GM18526 (cell line): Measurements from ENCODE around the gene CCR5AS.

Source experiments
- POLR2A ChIP-seq: IDR thresholded peaks from 3 replicates; pipeline ENCODE4 v1.6.1; 2011; ENCODE audit not compliant: insufficient read length; ENCODE audit errors: extremely low read depth

Gene CCR5AS

DNA sequence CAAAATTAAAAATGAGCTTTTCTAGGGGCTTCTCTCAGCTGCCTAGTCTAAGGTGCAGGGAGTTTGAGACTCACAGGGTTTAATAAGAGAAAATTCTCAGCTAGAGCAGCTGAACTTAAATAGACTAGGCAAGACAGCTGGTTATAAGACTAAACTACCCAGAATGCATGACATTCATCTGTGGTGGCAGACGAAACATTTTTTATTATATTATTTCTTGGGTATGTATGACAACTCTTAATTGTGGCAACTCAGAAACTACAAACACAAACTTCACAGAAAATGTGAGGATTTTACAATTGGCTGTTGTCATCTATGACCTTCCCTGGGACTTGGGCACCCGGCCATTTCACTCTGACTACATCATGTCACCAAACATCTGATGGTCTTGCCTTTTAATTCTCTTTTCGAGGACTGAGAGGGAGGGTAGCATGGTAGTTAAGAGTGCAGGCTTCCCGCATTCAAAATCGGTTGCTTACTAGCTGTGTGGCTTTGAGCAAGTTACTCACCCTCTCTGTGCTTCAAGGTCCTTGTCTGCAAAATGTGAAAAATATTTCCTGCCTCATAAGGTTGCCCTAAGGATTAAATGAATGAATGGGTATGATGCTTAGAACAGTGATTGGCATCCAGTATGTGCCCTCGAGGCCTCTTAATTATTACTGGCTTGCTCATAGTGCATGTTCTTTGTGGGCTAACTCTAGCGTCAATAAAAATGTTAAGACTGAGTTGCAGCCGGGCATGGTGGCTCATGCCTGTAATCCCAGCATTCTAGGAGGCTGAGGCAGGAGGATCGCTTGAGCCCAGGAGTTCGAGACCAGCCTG is 35.1 kb downstream of the CCR5AS start:
- no peak for TF ChIP-seq POLR2A

DNA sequence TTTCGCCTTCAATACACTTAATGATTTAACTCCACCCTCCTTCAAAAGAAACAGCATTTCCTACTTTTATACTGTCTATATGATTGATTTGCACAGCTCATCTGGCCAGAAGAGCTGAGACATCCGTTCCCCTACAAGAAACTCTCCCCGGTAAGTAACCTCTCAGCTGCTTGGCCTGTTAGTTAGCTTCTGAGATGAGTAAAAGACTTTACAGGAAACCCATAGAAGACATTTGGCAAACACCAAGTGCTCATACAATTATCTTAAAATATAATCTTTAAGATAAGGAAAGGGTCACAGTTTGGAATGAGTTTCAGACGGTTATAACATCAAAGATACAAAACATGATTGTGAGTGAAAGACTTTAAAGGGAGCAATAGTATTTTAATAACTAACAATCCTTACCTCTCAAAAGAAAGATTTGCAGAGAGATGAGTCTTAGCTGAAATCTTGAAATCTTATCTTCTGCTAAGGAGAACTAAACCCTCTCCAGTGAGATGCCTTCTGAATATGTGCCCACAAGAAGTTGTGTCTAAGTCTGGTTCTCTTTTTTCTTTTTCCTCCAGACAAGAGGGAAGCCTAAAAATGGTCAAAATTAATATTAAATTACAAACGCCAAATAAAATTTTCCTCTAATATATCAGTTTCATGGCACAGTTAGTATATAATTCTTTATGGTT is 35.9 kb downstream of the CCR5AS start, which contains the start of gene CCR5:
TSS of gene CCR5 (plus strand) at position 108 of the 680 bp plus-strand sequence. CDS start 1,957 bp downstream, outside the sequence.
- TF ChIP-seq POLR2A, result no peak

DNA sequence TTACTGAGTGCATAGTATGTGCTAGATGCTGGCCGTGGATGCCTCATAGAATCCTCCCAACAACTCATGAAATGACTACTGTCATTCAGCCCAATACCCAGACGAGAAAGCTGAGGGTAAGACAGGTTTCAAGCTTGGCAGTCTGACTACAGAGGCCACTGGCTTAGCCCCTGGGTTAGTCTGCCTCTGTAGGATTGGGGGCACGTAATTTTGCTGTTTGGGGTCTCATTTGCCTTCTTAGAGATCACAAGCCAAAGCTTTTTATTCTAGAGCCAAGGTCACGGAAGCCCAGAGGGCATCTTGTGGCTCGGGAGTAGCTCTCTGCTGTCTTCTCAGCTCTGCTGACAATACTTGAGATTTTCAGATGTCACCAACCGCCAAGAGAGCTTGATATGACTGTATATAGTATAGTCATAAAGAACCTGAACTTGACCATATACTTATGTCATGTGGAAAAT is 37.2 kb downstream of the CCR5AS start:
- no peak for TF ChIP-seq POLR2A

DNA sequence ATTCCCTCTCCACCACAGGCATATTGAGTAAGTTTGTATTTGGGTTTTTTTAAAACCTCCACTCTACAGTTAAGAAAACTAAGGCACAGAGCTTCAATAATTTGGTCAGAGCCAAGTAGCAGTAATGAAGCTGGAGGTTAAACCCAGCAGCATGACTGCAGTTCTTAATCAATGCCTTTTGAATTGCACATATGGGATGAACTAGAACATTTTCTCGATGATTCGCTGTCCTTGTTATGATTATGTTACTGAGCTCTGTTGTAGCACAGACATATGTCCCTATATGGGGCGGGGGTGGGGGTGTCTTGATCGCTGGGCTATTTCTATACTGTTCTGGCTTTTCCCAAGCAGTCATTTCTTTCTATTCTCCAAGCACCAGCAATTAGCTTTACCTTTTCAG is 37.7 kb downstream of the CCR5AS start:
- no peak for TF ChIP-seq POLR2A

DNA sequence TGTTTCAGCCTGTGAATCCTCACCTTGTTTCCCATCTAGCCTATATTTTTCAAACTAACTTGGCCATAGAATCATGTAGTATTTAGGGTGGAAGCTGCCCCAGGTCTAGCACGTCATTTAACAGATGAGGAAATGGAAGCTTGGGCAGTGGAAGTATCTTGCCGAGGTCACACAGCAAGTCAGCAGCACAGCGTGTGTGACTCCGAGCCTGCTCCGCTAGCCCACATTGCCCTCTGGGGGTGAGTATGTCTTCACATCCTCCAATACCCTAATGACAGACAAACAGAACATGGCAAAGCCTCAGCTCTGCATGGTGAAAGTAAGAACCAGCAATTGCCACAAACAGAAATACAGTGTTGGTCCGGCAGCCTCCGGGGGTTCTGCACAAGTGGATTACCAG is 38.3 kb downstream of the CCR5AS start:
- TF ChIP-seq POLR2A, result no peak

DNA sequence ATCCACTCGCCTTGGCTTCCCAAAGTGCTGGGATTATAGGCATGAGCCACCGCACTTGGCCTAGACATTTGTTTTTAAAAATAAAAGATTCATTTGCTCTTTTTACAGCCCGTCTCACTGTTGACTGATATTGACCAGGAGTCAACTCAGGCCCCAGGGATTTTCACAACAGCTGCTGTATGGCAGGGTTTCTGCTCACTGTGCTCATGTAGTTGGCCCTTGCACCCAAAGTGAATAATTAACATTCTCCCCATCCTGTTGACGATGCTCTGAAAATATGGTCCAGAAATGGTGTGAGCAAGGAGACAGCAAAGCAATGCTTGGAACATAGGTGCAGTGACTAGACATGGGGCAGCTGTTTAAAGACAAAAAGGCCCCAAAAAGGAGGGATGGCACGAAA is 39.1 kb downstream of the CCR5AS start:
- TF ChIP-seq POLR2A, result no peak

DNA sequence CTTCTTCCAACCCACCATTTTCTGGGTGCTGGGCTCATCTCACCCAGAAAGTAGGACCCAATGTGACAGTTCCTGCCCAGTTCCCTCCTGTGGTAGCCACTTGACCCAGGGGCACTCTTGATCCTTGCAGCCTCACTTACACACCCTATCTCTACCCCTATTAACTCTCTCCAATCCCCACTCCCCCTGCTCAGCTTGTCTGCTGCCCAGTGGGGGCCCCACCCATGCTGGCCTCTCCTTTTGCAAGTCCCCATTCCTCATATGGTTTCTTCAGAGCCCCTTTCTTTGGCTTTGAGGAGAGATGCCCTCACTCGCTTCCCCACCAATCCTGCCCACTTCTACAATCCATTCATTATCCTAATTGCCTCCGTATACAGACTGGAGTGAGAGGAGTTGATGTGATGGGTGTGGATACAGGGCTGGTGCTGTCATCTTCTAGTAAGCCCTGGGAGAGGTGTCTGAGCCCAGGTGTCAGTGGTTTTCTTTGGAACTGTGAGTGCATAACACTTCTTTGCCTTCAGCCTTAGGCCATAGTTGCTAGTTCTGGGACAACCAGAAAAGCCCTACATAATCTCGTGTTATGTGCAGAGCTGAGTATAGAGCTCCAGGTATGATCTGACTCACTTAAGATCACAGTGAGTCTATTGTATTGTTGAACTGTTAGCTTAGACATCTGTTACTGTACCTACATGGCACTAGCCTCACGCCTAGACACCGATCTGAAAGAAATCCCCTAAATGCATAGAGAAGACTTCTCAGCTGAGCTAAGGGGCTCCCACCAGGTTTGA is 40.9 kb downstream of the CCR5AS start:
- TF ChIP-seq POLR2A, result no peak

DNA sequence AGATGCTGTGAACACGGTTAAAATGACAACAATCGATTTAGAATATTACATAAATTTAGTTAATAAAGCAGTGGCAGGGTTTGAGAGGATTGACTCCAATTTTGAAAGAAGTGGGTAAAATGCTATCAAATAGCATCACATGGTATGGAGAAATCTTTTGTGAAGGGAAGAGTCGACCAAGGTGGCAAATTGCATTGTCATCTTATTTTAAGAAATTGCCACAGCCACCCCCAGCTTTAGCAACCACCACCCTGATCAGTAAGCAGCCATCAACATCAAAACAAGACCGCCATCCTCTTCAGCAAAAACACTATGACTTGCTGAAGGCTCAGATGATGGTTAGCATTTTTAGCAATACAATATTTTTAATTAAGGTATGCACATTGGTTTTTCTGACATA is 41.8 kb downstream of the CCR5AS start:
- no peak for TF ChIP-seq POLR2A

DNA sequence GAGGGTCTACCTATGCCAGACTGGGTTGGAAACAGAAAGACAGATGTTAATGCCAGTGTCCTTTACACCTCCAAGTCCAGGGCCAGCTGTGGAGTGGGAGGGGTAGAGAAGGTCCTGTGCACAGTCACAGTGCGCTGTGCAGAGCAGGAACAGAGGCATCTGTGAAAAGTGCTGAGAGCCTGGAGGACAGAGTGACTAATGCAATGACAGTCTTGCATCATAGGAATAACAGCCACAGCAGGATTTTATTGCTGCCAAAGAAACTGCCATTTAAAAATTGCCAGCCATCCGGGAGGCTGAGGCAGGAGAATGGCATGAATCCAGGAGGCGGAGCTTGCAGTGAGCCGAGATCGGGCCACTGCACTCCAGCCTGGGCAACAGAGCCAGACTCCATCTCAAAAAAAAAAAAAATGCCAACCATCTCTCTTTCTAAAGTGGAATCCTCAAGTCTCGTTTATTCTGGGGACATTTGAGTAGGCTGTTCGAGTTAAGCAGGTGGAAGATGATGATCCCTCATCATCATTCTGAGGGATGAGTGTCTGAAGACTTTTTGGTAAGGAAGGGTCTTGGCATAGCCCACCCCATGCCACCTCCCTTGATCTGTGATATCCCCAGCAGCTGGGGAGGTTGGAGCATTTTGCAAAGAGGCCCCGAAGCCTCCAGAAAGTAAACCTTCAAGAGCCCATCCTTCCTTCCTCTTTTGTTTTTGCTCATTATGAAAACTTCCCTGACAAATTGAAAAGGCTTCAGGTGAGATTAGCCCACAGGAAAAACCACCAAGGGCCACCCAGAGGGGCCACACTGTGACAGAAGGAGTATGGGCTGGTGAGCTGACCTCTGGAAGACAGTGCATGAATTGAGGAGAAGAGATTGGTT is 45.2 kb downstream of the CCR5AS start:
- TF ChIP-seq POLR2A, result no peak

DNA sequence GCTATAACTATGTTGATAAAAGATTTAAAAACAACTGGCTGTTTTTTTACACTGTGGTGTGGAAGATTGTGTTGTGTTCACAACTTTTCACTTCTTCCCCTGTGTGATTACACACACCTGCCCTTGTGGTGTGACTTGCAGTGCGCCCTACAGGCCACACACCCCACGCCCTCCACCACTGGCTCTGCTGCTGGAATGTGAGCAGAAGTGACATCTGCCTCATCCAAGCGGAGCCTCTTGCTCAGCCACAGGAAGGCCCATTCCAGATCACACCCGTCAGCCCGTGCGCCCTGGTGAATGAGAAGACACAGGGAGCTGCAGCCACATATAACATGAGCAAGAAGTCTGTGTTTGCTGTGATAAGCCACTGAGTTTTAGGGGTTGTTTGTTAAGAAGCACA is 46.0 kb downstream of the CCR5AS start:
- TF ChIP-seq POLR2A, result no peak

DNA sequence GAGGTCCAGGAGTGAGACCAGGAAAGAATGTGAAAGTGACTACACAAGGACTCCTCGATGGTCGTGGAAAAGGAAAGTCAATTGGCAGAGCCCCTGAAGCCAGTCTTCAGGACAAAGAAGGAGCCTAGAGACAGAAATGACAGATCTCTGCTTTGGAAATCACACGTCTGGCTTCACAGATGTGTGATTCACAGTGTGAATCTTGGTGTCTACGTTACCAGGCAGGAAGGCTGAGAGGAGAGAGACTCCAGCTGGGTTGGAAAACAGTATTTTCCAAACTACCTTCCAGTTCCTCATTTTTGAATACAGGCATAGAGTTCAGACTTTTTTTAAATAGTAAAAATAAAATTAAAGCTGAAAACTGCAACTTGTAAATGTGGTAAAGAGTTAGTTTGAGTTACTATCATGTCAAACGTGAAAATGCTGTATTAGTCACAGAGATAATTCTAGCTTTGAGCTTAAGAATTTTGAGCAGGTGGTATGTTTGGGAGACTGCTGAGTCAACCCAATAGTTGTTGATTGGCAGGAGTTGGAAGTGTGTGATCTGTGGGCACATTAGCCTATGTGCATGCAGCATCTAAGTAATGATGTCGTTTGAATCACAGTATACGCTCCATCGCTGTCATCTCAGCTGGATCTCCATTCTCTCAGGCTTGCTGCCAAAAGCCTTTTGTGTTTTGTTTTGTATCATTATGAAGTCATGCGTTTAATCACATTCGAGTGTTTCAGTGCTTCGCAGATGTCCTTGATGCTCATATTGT is 47.0 kb downstream of the CCR5AS start:
- TF ChIP-seq POLR2A, result no peak

DNA sequence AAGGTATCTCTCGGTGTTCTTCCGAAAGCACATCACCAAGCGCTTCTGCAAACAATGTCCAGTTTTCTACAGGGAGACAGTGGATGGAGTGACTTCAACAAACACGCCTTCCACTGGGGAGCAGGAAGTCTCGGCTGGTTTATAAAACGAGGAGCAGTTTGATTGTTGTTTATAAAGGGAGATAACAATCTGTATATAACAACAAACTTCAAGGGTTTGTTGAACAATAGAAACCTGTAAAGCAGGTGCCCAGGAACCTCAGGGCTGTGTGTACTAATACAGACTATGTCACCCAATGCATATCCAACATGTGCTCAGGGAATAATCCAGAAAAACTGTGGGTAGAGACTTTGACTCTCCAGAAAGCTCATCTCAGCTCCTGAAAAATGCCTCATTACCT is 48.4 kb downstream of the CCR5AS start:
- TF ChIP-seq POLR2A, result no peak

DNA sequence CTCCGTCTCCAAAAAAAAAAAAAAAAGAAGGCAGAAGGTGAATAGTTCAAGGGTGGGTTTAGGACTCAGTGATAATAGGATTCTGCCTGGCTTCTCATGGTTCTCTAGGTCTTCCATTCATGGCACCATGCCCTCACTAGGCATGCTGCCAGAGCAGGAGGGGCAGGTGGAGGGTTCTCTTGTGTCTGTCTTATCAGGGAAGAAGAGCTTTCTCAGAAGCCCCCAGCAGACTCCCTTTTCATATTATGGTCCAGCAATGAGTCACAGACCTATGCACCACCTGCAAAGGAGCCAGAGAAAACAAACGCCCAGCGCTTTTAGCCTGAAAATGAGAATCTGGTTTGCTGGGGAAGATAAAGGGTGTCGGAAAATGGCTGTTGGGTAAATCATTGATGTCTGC is 50.0 kb downstream of the CCR5AS start:
- TF ChIP-seq POLR2A, result no peak

DNA sequence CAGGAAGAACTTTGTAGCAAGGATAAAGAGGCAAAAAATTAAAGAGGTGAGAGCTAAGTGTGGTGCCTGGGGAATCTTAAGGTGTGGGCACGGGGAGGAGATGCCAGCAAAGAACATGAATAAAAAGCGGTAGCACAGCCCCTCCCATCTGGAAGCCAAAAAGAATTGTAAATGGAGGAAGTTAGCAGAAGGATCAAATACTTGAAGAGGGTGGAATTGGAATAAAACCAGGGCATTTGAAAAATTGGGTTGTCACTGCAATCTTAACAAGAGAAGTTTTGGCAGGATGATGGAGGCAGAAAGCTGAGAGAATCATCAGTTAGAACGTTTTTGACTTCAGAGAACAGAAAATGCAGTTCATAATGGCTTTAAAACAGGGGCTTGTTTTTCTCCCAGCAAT is 50.6 kb downstream of the CCR5AS start:
- no peak for TF ChIP-seq POLR2A

DNA sequence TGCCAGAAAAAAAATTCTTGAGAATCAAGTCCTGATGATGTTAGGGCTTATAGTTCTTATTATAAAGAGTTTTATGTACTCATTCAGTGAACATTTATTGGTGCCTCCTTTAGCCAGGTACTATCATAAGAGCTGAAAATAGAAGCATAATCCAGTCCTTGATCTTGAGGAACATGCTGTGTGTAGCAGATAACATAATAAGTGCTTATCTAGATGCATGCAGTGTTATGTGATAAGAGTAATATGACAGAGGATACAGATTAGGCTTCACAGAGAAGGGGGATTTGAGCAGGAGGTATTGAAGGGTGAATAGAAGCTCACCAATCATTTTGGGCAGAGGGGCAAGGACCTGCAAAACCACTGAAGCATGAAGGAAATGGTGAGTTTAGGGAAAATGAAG is 51.9 kb downstream of the CCR5AS start:
- TF ChIP-seq POLR2A, result no peak

DNA sequence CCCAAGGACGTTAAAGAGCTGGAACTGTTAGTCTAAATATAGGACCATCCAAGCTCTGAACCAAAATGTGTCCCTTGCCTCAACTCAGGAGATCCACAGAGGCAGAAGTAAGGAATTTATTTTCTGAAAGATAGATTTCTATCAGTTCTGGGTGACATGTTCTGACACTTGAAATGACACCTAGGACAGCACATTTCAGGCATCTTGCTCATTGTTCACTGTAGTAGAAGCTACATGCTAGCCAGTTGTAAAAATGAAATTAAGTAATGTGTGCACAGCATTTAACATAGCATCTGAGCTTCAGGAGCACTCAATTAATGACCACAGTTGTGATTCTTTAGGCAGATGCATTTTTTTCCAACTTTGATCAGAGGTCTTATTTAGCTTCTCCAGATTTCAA is 52.4 kb downstream of the CCR5AS start:
- no peak for TF ChIP-seq POLR2A
